Measurements from ENCODE around the gene GPC1. TPM values are rescaled to one million over a fixed set of nuclear protein-coding genes. Genes with fewer than 3 reads are reported as not detected.

The GPC1 gene
- total RNA-seq, 1 experiment from 2014 or later, result 26.9 TPM

GRCh38 chr2:240396623-240397541 is 38.6 kb upstream of the GPC1 start:
- no peak for DNase-seq (ENCODE audit: low read depth)

- no peak for DNase-seq (ENCODE audit: low read depth)
Measured at GRCh38 chr2:240397542-240397916, 37.9 kb upstream of the GPC1 start.

- no peak for DNase-seq (ENCODE audit: low read depth)
Measured at GRCh38 chr2:240397924-240398645, 37.4 kb upstream of the GPC1 start.

DNA sequence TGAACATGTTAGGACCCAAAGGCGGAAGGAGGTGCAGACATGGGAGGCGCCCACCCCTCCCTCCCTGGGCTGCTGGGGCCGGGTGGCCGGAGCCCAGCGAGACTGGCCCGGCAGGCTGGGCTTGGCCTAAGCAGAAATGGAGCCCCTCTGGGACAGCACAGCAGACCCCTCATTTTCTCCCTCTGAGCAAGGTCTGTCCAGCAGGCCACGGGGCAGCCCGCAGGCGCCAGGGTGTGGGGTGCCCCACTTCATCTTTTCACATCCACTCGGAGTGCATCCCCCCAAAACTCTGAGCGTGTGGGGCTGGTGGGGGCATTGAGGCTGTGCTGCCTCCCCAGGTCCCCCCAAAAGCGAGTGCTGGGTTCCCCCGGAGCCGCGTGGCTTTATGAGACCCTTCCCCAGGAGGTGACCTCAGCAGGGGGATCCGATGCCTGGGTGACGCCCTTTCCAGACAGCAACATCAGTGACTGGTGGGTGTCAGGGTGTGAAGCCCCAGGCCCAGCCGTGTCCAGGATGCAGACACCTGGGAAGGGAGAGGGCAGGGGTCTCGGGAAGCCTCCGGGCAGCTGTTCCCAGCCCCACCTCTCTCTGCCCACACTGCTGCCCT is 36.7 kb upstream of the GPC1 start:
- no peak for DNase-seq (ENCODE audit: low read depth)

GRCh38 chr2:240399419-240400324 is 35.8 kb upstream of the GPC1 start:
- no peak for DNase-seq (ENCODE audit: low read depth)

GRCh38 chr2:240400371-240401161 is 34.9 kb upstream of the GPC1 start:
- no peak for DNase-seq (ENCODE audit: low read depth)

GRCh38 chr2:240401308-240401707 is 34.2 kb upstream of the GPC1 start:
- no peak for DNase-seq (ENCODE audit: low read depth)

- DNase-seq (ENCODE audit: low read depth), result no peak
Measured at GRCh38 chr2:240401781-240402551, 33.5 kb upstream of the GPC1 start.

GRCh38 chr2:240402566-240403272 is 32.7 kb upstream of the GPC1 start:
- DNase-seq (ENCODE audit: low read depth), result no peak

DNA sequence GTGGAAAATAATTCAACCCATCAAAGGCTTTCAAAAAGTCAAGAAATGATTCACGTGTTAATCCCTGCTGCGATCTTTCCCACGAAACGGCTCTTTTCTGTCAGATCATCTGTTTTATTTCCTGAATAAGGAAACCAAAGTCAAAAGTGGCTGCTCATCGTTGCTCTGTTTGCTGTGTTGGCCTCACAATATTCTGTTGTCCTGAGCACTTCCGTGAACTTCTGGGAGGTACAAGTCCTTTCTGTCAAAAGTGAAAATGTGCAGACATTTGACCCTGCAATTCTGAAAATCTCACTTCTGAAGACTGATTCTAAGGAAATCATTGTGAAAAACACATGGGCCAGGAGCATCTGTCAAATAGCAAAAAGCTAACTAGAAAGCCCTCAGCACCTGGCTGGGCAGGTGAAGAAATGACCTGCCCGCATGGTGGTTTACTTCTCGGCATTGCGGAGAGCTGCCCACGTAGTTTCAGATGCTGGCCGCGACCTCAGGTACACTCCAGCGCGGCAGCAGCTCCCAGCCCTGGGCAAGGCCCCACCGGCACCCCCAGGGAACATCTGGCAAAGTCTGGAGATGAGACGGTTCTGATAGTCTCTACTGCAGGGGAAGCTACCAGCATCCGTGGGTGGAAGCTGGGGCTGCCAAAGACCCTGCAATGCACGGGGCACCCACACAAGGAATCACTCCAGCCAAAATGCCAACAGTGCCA is 31.9 kb upstream of the GPC1 start:
- DNase-seq (ENCODE audit: low read depth), result no peak

DNA sequence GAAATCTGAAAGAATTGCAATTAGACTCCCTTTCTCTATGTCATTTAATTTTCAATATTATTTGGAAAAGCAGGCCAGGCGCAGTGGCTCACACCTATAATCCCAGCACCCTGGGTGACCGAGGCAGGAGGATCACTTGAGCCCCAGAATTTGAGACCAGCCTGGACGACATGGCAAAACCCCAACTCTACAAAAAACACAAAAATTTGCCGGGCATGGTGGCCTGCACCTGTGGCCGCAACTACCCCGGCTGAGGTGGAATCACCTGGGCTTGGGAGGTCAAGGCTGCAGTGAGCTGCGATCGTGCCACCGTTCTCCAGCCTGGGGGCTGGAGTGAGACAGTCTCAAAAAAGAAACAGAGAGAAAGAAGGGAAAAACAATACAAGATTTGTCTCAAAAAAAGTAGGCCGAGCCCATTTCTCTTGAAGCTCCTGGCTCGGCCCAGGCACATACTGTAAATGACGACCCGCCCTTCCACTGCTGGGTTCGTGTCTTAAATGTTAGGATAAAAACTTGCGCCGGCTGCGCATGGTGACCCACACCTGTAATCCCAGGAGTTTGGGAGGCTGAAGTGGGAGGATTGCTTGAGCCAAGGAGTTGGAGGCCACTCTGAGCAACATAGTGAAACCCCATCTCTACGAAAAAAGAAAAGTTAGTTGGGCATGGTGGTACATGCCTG is 31.1 kb upstream of the GPC1 start:
- DNase-seq (ENCODE audit: low read depth), result no peak

- DNase-seq (ENCODE audit: low read depth), result no peak
Measured at GRCh38 chr2:240405133-240405532, 30.3 kb upstream of the GPC1 start.

- no peak for DNase-seq (ENCODE audit: low read depth)
Measured at GRCh38 chr2:240405684-240406313, 29.7 kb upstream of the GPC1 start.

DNA sequence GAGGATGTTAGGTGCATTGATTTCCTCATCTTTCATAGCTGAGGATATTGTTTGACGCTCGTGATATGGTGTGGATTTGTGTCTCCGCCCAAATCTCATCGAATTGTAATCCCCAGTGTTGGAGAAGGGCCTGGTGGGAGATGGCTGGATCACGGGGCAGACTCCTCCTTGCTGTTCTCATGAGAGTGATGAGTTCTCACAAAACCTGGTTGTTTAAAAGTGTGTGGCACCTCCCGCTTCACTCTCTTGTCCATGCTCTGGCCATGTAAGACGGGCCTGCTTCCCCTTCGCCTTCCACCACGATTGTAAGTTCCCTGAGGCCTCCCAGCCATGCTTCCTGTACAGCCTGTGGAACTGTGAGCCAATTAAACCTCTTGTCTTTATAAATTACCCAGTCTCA is 28.4 kb upstream of the GPC1 start:
- no peak for DNase-seq (ENCODE audit: low read depth)

GRCh38 chr2:240410004-240410403 is 25.5 kb upstream of the GPC1 start:
- no peak for DNase-seq (ENCODE audit: low read depth)

- DNase-seq (ENCODE audit: low read depth), result no peak
Measured at GRCh38 chr2:240410808-240411207, 24.7 kb upstream of the GPC1 start.
